Spinal cord (tissue), 10 donors: ENCODE data around the gene SMPDL3B. TPM values are rescaled to one million over a fixed set of nuclear protein-coding genes. Genes with fewer than 3 reads are reported as not detected.
A peak's percentile ranks its signal among the peaks of the same experiment; 100 is the strongest.

ENCODE experiments used
- DNase-seq, 6 donors: peaks; one replicate each; pipeline versions ENCODE4 v3.0.0 to v3.0.0-alpha.2; 2013 to 2015; ENCODE audit warnings: low spot score in 6 of 6, low read depth in 4 of 6
- H3K27ac ChIP-seq: one replicate; pipeline ENCODE4 v1.5.1; 2013; ENCODE audit warnings: low read depth, low read length, control low read depth
- H3K27me3 ChIP-seq: one replicate; pipeline ENCODE4 v1.6.1; 2013; ENCODE audit warnings: low read length; ENCODE audit not compliant: control insufficient read depth, insufficient read depth
- H3K36me3 ChIP-seq: one replicate; pipeline ENCODE4 v1.6.1; 2013; ENCODE audit warnings: low read length; ENCODE audit not compliant: control insufficient read depth, insufficient read depth
- H3K4me1 ChIP-seq: one replicate; pipeline ENCODE4 v1.6.1; 2013; ENCODE audit warnings: low read length; ENCODE audit not compliant: control insufficient read depth, insufficient read depth
- H3K4me3 ChIP-seq: one replicate; pipeline ENCODE4 v1.5.1; 2013; ENCODE audit warnings: low read depth, low read length, control low read depth
- H3K9me3 ChIP-seq: one replicate; pipeline ENCODE4 v1.6.1; 2013; ENCODE audit warnings: low read length; ENCODE audit not compliant: control insufficient read depth, insufficient read depth
- WGBS: methylation state at CpG from one replicate; pipeline ENCODE4 v1.1.5; 2013; ENCODE audit warnings: missing lambda C conversion rate; ENCODE audit not compliant: insufficient coverage; 5-methylcytosine and 5-hydroxymethylcytosine counted together
- polyA plus RNA-seq, 2 donors: library from polyadenylated mRNA; unstranded; fragments of 120-200 nt; gene quantifications; one replicate each; pipeline ENCODE4 v1.2.1, GENCODE V29; 2013; ENCODE audit not compliant: insufficient read length in 2 of 2
- total RNA-seq, 2 donors: library from RNA; depleted of rRNA in 1 of 2; stranded (reverse); fragments of 120-200 nt in 1 of 2; fragments of >200 nt in 1 of 2; gene quantifications; one replicate each; pipeline versions ENCODE4 v1.2.3 to v1.2.4, GENCODE V29; 2013 to 2014
- donor health status: healthy.

Gene SMPDL3B
- total and polyA plus RNA-seq, 4 donors = 0.89 to 2.5 (median 1.2) TPM

DNA sequence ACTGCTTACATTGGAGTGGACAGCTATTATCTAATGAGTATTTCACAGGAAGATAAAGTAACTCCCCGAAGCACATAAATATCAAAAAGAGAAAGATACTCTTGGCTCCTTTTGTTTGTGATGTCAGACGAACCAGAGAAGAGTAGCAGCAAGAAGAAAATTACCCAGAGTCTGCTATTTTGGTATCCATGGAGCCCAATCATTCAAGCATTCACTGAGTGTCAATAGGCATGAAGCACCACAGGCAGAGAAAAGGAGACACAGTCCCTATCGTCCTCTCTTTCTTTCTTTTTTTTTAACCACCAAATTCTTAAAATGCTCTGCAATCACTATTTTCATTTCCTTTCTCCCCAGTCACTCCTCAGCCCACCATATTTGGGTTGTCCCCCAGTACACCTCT lies 40.3 kb upstream of the SMPDL3B start:
- peaks cover 53% of the 10 kb centered on the region for H3K36me3 ChIP-seq
- no peak overlapping the region for H3K4me3 ChIP-seq
- H3K4me1 ChIP-seq = no peaks in the 10 kb centered on the region
- 25% methylated on average over 1 of the region's 3 CpGs for WGBS
- DNase-seq = peak in 1 of 6 donors; percentile 41
- no peak overlapping the region for H3K27ac ChIP-seq
- H3K9me3 ChIP-seq = no peaks in the 10 kb centered on the region
- H3K27me3 ChIP-seq = no peaks in the 10 kb centered on the region

- Histone ChIP-seq H3K9me3 (no peaks in the 10 kb centered on the region), H3K4me3 (no peak overlapping the region), H3K27me3 (no peaks in the 10 kb centered on the region), H3K36me3 (peaks cover 73% of the 10 kb centered on the region), H3K4me1 (no peaks in the 10 kb centered on the region), H3K27ac (no peak overlapping the region)
- no peak for DNase-seq
- 90% methylated on average over 2 of the region's 2 CpGs for WGBS
Observed at GRCh38 chr1:27906759-27907158, 28.0 kb upstream of the SMPDL3B start.

DNA sequence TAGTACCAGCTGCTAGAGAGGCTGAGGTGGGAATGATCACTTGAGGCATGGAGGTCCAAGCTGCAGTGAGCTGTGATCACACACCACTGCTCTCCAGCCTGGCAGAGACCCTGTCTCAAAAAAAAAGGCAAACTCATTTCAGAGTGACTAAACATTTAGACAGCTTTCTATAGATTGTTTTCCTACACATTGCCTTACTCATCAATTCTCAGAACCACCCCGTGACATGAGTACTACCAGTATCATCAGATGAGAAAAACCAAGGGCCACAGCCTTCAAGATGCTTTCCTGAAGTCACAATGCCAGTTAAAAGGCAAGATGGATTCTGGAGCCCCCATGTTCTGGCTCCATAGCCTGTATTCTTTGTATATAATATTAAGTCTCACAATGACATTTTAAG lies 22.4 kb upstream of the SMPDL3B start:
- peaks cover 15% of the 10 kb centered on the region for H3K4me1 ChIP-seq
- H3K27me3 ChIP-seq = no peaks in the 10 kb centered on the region
- peaks cover 5% of the 10 kb centered on the region for H3K9me3 ChIP-seq
- H3K4me3 ChIP-seq = no peak overlapping the region
- H3K27ac ChIP-seq = no peak overlapping the region
- DNase-seq = no peak
- WGBS = no CpG with 5 or more reads among the region's 1 CpG
- H3K36me3 ChIP-seq = peaks cover 32% of the 10 kb centered on the region

DNA sequence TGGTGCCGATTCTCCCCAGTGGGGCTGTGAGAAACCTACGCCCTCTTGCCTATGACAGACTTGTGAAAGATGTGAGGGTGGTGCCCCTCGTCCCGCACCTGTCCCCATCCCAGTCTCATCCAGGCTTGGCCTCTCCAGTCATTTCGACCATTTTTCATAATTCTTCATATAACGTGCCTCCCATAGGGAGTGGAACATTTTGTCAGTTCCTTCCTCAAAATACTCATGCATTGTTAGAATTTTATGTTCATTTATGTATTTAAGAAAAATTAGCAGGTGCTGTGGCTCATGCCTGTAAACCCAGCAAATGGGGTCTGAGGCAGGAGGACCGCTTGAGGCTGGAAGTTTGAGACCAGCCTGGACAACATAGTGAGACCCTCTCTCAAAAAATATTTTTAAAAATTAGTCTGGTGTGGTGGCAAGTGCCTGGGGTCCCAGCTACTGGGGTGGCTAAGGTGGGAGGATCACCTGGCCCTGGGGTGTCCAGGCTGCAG lies 19.7 kb upstream of the SMPDL3B start:
- no peaks in the 10 kb centered on the region for H3K27me3 ChIP-seq
- peak overlapping the region; percentile 91 for H3K4me3 ChIP-seq
- peaks cover 10% of the 10 kb centered on the region for H3K36me3 ChIP-seq
- DNase-seq = no peak
- H3K4me1 ChIP-seq = peaks cover 15% of the 10 kb centered on the region
- peak overlapping the region; percentile 84 for H3K27ac ChIP-seq
- 80% methylated on average over 1 of the region's 7 CpGs for WGBS
- H3K9me3 ChIP-seq = peaks cover 5% of the 10 kb centered on the region

GRCh38 chr1:27922272-27922671 lies 12.5 kb upstream of the SMPDL3B start:
- Histone ChIP-seq H3K4me1 (no peaks in the 10 kb centered on the region), H3K27me3 (no peaks in the 10 kb centered on the region)
- no CpG with 5 or more reads among the region's 3 CpGs for WGBS

GRCh38 chr1:27928216-27928954 lies 6.4 kb upstream of the SMPDL3B start:
- WGBS = 87% methylated on average over 3 of the region's 5 CpGs

More at GRCh38 chr1:27922272-27922671, 12.5 kb upstream of the SMPDL3B start:
- Histone ChIP-seq H3K4me3 (no peak overlapping the region), H3K27ac (no peak overlapping the region), H3K9me3 (no peaks in the 10 kb centered on the region), H3K36me3 (no peaks in the 10 kb centered on the region)
- DNase-seq = no peak

DNA sequence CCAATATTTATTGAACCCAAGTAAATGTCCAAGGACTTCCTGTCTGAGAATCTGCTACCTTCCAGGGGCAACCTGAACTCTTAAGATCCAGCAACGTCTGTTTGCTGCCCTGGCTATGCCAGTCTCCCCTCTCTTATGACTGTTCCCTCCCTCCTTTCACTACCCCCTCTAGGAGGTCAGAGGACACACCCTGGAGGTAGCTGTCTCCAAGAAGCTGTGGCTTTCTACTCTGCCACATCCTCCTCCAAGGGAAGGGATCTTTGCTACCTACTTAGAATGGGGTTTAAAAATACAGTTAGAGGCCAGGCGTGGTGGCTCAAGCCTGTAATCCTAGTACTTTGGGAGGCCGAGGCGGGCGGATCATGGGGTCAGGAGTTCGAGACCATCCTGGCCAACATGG lies 3.6 kb upstream of the SMPDL3B start:
- peaks cover 8% of the 10 kb centered on the region for H3K4me1 ChIP-seq
- H3K27me3 ChIP-seq = peaks cover 10% of the 10 kb centered on the region
- no peak for DNase-seq
- 60% methylated on average over 1 of the region's 6 CpGs for WGBS
- no peaks in the 10 kb centered on the region for H3K36me3 ChIP-seq
- H3K9me3 ChIP-seq = no peaks in the 10 kb centered on the region
- no peak overlapping the region for H3K27ac ChIP-seq
- H3K4me3 ChIP-seq = no peak overlapping the region

More at GRCh38 chr1:27928216-27928954, 6.4 kb upstream of the SMPDL3B start:
- Histone ChIP-seq H3K36me3 (no peaks in the 10 kb centered on the region), H3K9me3 (no peaks in the 10 kb centered on the region), H3K4me3 (no peak overlapping the region), H3K27ac (no peak overlapping the region), H3K4me1 (no peaks in the 10 kb centered on the region), H3K27me3 (no peaks in the 10 kb centered on the region)
- DNase-seq = no peak

DNA sequence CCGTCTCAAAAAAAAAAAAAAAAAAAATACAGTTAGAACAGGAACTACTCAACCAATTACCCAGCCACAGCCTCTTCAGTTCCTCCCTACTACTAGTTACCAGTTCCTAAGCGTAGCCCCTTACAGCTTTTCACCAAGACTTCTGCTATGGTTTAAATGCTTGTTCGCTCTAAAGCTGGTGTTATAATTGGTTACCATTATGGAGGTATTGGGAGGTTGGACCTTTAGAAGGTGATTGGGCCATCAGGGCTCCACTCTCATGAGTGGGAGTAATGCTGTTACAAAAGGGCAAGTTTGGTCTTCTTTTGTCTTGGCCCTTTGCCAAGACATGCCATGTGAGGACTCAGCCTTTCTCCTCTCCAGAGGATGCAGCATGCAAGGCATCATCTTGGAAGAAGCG lies 3.0 kb upstream of the SMPDL3B start:
- Histone ChIP-seq H3K4me3 (no peak overlapping the region), H3K27me3 (peaks cover 10% of the 10 kb centered on the region), H3K9me3 (no peaks in the 10 kb centered on the region), H3K36me3 (no peaks in the 10 kb centered on the region), H3K27ac (no peak overlapping the region), H3K4me1 (peaks cover 8% of the 10 kb centered on the region)
- DNase-seq = no peak
- 73% methylated on average over 1 of the region's 4 CpGs for WGBS

DNA sequence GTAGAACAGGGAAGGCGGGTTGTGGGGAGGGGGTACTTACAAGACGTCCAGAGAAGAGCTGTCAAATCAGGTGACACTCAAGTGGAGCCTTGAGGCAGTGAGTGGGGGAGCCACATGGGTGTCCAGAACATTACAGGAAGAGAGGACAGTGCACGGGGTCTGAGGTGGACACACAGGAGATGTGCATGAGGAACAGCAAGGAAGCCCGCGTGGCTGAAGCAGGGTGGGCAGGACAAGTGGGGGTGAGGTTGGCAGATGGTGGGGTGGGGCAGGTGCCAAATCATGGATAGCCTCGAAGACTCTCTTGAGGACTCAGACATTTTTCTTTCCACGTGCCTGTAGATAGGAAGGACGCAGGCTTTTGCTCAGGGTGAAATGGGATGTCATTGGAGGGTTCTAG lies 921 bp downstream of the SMPDL3B start:
- Histone ChIP-seq H3K27me3 (peaks cover 10% of the 10 kb centered on the region), H3K27ac (no peak overlapping the region), H3K4me1 (peaks cover 8% of the 10 kb centered on the region), H3K4me3 (no peak overlapping the region), H3K36me3 (no peaks in the 10 kb centered on the region), H3K9me3 (no peaks in the 10 kb centered on the region)
- 66% methylated on average over 7 of the region's 8 CpGs for WGBS
- no peak for DNase-seq

- Histone ChIP-seq H3K9me3 (no peaks in the 10 kb centered on the region), H3K4me1 (peaks cover 8% of the 10 kb centered on the region), H3K27me3 (peaks cover 10% of the 10 kb centered on the region), H3K4me3 (no peak overlapping the region), H3K36me3 (no peaks in the 10 kb centered on the region), H3K27ac (no peak overlapping the region)
- no CpG with 5 or more reads among the region's 5 CpGs for WGBS
- no peak for DNase-seq
Observed at GRCh38 chr1:27936370-27936769, 1.6 kb downstream of the SMPDL3B start.
